Mesendoderm (in vitro differentiated cells): ENCODE results near the gene COASY. TPM values are rescaled to one million over a fixed set of nuclear protein-coding genes. Genes with fewer than 3 reads are reported as not detected.

ENCODE experiments used
- DNase-seq: peaks from one replicate; pipeline ENCODE4 v3.0.0; 2013
- H2AK5ac ChIP-seq: 2 replicates; pipeline ENCODE4 v1.6.1; 2013; ENCODE audit warnings: low read length, inconsistent platforms
- H2BK120ac ChIP-seq: 2 replicates; pipeline ENCODE4 v1.6.1; 2013; ENCODE audit warnings: low read depth, mild to moderate bottlenecking, low read length, moderate library complexity, mixed read lengths
- H2BK15ac ChIP-seq: replicated peaks from 2 replicates; pipeline ENCODE4 v1.6.1; 2013; ENCODE audit warnings: low read depth, mild to moderate bottlenecking, moderate library complexity
- H2BK5ac ChIP-seq: 2 replicates; pipeline ENCODE4 v1.6.1; 2013; ENCODE audit warnings: low read length, inconsistent platforms
- H3K18ac ChIP-seq: 2 replicates; pipeline ENCODE4 v1.6.1; 2013; ENCODE audit warnings: mild to moderate bottlenecking, low read length, mixed read lengths
- H3K23ac ChIP-seq: one replicate; pipeline ENCODE4 v1.6.1; 2013; ENCODE audit warnings: low read length
- H3K27ac ChIP-seq: 2 replicates; pipeline ENCODE4 v1.5.1; 2013; ENCODE audit warnings: low read depth, mild to moderate bottlenecking, inconsistent platforms, low read length, moderate library complexity
- H3K27me3 ChIP-seq: 2 replicates; pipeline ENCODE4 v1.6.1; 2013; ENCODE audit warnings: low read length, control low read depth, mild to moderate bottlenecking, inconsistent platforms; ENCODE audit not compliant: insufficient read depth, poor library complexity
- H3K36me3 ChIP-seq: 2 replicates; pipeline ENCODE4 v1.6.1; 2013; ENCODE audit warnings: low read length, inconsistent platforms; ENCODE audit not compliant: control insufficient read depth, insufficient read depth
- H3K4ac ChIP-seq: one replicate; pipeline ENCODE4 v1.6.1; 2013; ENCODE audit warnings: low read depth, mild to moderate bottlenecking, low read length, moderate library complexity
- H3K4me1 ChIP-seq: 2 replicates; pipeline ENCODE4 v1.6.1; 2013; ENCODE audit warnings: low read depth, low read length, inconsistent platforms; ENCODE audit not compliant: control insufficient read depth
- H3K4me2 ChIP-seq: 2 replicates; pipeline ENCODE4 v1.6.1; 2013; ENCODE audit warnings: low read length
- H3K4me3 ChIP-seq: 2 replicates; pipeline ENCODE4 v1.5.1; 2013; ENCODE audit warnings: mild to moderate bottlenecking, low read length
- H3K56ac ChIP-seq: one replicate; pipeline ENCODE4 v1.6.1; 2013; ENCODE audit warnings: low read length
- H3K79me1 ChIP-seq: 2 replicates; pipeline ENCODE4 v1.6.1; 2013; ENCODE audit warnings: low read length, inconsistent platforms
- H3K79me2 ChIP-seq: 2 replicates; pipeline ENCODE4 v1.6.1; 2013; ENCODE audit warnings: mild to moderate bottlenecking, low read length; ENCODE audit not compliant: control insufficient read depth, insufficient read depth
- H3K9ac ChIP-seq: 2 replicates; pipeline ENCODE4 v1.6.1; 2013; ENCODE audit warnings: low read length, inconsistent platforms
- H4K5ac ChIP-seq: one replicate; pipeline ENCODE4 v1.6.1; 2013; ENCODE audit warnings: low read length
- H4K8ac ChIP-seq: one replicate; pipeline ENCODE4 v1.6.1; 2013; ENCODE audit warnings: low read depth, mild to moderate bottlenecking, control low read depth, low read length, moderate library complexity
- WGBS: extraction: QIAGEN DNeasy Blood & Tissue Kit; methylation state at CpG from one replicate; pipeline ENCODE4 v1.1.7; 2013; ENCODE audit warnings: low lambda C conversion rate, missing lambda C conversion rate; ENCODE audit not compliant: insufficient coverage; ENCODE audit errors: extremely low coverage; 5-methylcytosine and 5-hydroxymethylcytosine counted together
- polyA plus RNA-seq, 2 experiments: library from polyadenylated mRNA; stranded (reverse); fragments of 200-250 nt; gene quantifications; one replicate each; pipeline ENCODE4 v1.2.3, GENCODE V29; 2013

COASY gene
- polyA plus RNA-seq (2013, experiment 1 of 2): 113 TPM
- 116 TPM for polyA plus RNA-seq (2013, experiment 2 of 2)

DNA sequence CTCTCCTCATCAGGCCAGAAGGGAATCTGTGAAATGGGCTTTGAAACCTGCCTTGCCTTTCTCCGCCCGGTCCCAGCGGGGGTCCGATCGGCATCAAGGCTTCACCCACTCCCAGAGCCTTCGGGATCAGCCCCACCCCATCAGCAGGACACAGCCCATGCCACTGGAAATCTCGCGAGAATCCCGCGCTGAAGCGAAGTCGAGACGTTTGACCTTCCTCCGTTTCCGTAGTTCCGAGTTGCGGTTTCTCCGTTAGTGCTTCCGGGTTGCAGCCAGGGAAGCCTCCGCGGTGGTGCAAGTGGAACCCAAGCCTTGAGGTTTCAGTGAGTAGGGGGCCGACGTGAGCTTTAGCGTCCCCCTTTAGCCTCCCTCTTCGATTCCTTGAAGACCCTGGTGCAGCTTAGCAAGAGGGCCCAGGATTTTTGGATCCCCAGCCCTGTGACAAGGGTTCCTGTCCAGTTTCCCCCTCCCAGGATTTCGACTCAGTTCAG lies at the start of gene COASY:
COASY (plus strand) TSS at position 252 of the 491 bp plus-strand sequence. CDS start 475 bp downstream, outside the sequence.
- Histone ChIP-seq H3K18ac (no peak within 1 kb of the TSS), H3K79me2 (peaks cover 16% of the 10 kb centered on the region), H3K4me2 (peak within 1 kb of the TSS; percentile 92), H4K8ac (peak within 1 kb of the TSS; percentile 28), H3K4me3 (peak within 1 kb of the TSS; percentile 99), H2AK5ac (peak within 1 kb of the TSS; percentile 94), H2BK15ac (no peak within 1 kb of the TSS), H4K5ac (peak within 1 kb of the TSS; percentile 95), H3K27ac (peak within 1 kb of the TSS; percentile 35), H3K27me3 (no peaks in the 10 kb centered on the region), H2BK5ac (no peak within 1 kb of the TSS), H3K23ac (no peak within 1 kb of the TSS), H3K4ac (peak within 1 kb of the TSS; percentile 63), H3K9ac (peak within 1 kb of the TSS; percentile 99), H3K79me1 (peaks cover 17% of the 10 kb centered on the region), H3K4me1 (peaks cover 8% of the 10 kb centered on the region), H3K56ac (peak within 1 kb of the TSS; percentile 98), H2BK120ac (no peak within 1 kb of the TSS), H3K36me3 (peaks cover 7% of the 10 kb centered on the region)
- DNase-seq: peak; percentile 99
- no CpG with 5 or more reads among the region's 26 CpGs for WGBS

DNA sequence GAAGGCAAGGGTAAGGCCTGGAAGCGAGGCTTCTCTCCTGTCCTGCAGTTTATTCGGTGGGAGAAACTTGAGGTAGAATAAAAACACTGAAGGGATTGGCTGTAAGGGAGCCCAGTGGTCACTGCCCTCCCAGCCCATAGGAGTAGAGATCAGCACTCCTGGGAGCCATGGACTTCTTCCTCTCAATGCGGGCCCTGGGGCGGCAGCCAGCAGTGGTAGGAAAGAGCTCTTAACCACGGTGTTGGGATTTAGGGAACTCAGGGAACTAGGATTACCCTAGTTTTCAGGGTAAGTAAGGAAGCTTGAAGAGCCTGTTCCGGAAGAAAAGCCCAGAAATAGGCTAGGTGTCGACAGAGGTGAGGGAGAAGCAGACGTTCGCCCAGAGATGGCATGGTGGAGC lies 49.7 kb upstream of the COASY start:
- no peak overlapping the region for H2BK5ac ChIP-seq
- H3K56ac ChIP-seq: no peak overlapping the region
- H2AK5ac ChIP-seq: no peak overlapping the region
- H3K4me3 ChIP-seq: no peak overlapping the region
- H2BK15ac ChIP-seq: no peak overlapping the region
- H4K8ac ChIP-seq: no peak overlapping the region
- H3K79me2 ChIP-seq: no peaks in the 10 kb centered on the region
- H4K5ac ChIP-seq: no peak overlapping the region
- no peak for DNase-seq
- H2BK120ac ChIP-seq: no peak overlapping the region
- WGBS: no CpG with 5 or more reads among the region's 9 CpGs
- H3K4me1 ChIP-seq: no peaks in the 10 kb centered on the region
- no peak overlapping the region for H3K4me2 ChIP-seq
- no peak overlapping the region for H3K23ac ChIP-seq
- no peak overlapping the region for H3K27ac ChIP-seq
- H3K9ac ChIP-seq: no peak overlapping the region
- H3K4ac ChIP-seq: no peak overlapping the region
- H3K79me1 ChIP-seq: no peaks in the 10 kb centered on the region
- H3K36me3 ChIP-seq: peaks cover 3% of the 10 kb centered on the region
- H3K27me3 ChIP-seq: no peaks in the 10 kb centered on the region
- H3K18ac ChIP-seq: no peak overlapping the region

DNA sequence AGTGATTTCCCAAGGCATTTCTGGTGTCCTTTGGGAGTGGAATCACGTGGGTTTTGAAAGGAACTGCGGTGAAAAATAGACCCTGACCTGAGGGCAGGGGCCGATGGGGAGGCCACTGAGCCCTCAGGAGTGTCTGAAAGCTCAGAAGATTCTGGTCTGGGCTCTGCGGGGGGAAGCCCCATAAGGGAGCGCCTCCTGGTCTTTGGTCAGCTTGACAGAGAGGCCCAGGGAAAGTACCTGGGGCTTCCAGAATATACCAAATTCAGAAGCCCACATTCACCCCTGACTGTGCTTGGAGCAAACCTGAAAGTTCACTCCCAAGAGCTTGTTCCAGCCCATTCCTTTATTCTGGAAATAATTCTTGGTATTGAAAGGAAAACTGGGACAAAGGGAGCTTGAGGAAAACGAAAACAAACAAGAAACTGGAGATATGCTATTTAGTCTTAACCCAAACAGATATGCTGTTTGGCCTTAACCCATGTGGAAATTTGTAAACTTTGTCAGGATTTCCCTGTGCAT lies 49.2 kb upstream of the COASY start:
- H3K4me2 ChIP-seq: no peak overlapping the region
- no peak overlapping the region for H4K5ac ChIP-seq
- H3K4ac ChIP-seq: no peak overlapping the region
- H3K79me1 ChIP-seq: no peaks in the 10 kb centered on the region
- H3K4me1 ChIP-seq: no peaks in the 10 kb centered on the region
- DNase-seq: no peak
- H3K4me3 ChIP-seq: no peak overlapping the region
- H3K23ac ChIP-seq: no peak overlapping the region
- H3K79me2 ChIP-seq: no peaks in the 10 kb centered on the region
- no peak overlapping the region for H2BK5ac ChIP-seq
- no peak overlapping the region for H3K56ac ChIP-seq
- H3K9ac ChIP-seq: no peak overlapping the region
- no peak overlapping the region for H4K8ac ChIP-seq
- no peak overlapping the region for H3K18ac ChIP-seq
- no peak overlapping the region for H2BK15ac ChIP-seq
- H2BK120ac ChIP-seq: no peak overlapping the region
- H3K27ac ChIP-seq: no peak overlapping the region
- no peak overlapping the region for H2AK5ac ChIP-seq
- H3K36me3 ChIP-seq: peaks cover 3% of the 10 kb centered on the region
- no peaks in the 10 kb centered on the region for H3K27me3 ChIP-seq
- no CpG with 5 or more reads among the region's 6 CpGs for WGBS

DNA sequence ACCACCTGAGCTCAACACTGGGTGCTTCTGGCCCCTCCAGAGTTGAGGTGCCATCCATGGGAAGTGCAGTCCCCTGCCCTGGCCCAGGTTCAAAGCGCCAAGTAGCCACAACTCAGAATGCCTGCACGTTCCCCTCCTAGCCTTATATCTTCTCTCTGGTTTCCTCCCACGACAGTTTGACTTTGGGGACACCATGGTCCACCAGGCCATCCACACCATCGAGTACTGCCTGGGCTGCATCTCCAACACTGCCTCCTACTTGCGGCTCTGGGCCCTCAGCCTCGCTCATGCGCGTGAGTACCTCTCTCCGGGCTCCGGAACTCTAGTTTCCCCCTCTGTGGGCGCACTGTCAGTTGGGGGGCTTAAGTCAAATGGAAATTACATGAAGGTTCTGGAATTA lies 48.3 kb upstream of the COASY start:
- Histone ChIP-seq H3K4ac (no peak overlapping the region), H2BK5ac (no peak overlapping the region), H3K18ac (no peak overlapping the region), H3K27me3 (no peaks in the 10 kb centered on the region), H3K4me3 (no peak overlapping the region), H3K4me1 (no peaks in the 10 kb centered on the region), H3K27ac (no peak overlapping the region), H2AK5ac (no peak overlapping the region), H3K36me3 (peaks cover 3% of the 10 kb centered on the region), H2BK15ac (no peak overlapping the region), H4K5ac (no peak overlapping the region), H2BK120ac (no peak overlapping the region), H3K79me2 (no peaks in the 10 kb centered on the region), H3K9ac (no peak overlapping the region), H3K23ac (no peak overlapping the region), H3K4me2 (no peak overlapping the region), H4K8ac (no peak overlapping the region), H3K79me1 (no peaks in the 10 kb centered on the region), H3K56ac (no peak overlapping the region)
- no peak for DNase-seq
- WGBS: no CpG with 5 or more reads among the region's 11 CpGs

- H3K56ac ChIP-seq: no peak overlapping the region
- no peak overlapping the region for H2BK120ac ChIP-seq
- peaks cover 2% of the 10 kb centered on the region for H3K4me1 ChIP-seq
- no peak overlapping the region for H3K27ac ChIP-seq
- no peak overlapping the region for H3K4ac ChIP-seq
- H3K4me2 ChIP-seq: no peak overlapping the region
- H4K8ac ChIP-seq: no peak overlapping the region
- no peaks in the 10 kb centered on the region for H3K79me1 ChIP-seq
- no peak overlapping the region for H3K9ac ChIP-seq
- no peak overlapping the region for H3K18ac ChIP-seq
- H3K79me2 ChIP-seq: no peaks in the 10 kb centered on the region
- no peak overlapping the region for H2BK5ac ChIP-seq
- H2BK15ac ChIP-seq: no peak overlapping the region
- H3K36me3 ChIP-seq: peaks cover 3% of the 10 kb centered on the region
- DNase-seq: no peak
- no peak overlapping the region for H2AK5ac ChIP-seq
- no peak overlapping the region for H3K4me3 ChIP-seq
- H4K5ac ChIP-seq: no peak overlapping the region
- no peak overlapping the region for H3K23ac ChIP-seq
- H3K27me3 ChIP-seq: no peaks in the 10 kb centered on the region
- no CpG with 5 or more reads among the region's 11 CpGs for WGBS
Observed at GRCh38 chr17:42514279-42514678, 47.7 kb upstream of the COASY start.

- Histone ChIP-seq H3K27ac (no peak overlapping the region), H3K56ac (no peak overlapping the region), H3K23ac (no peak overlapping the region), H2BK5ac (no peak overlapping the region), H4K8ac (no peak overlapping the region), H2BK120ac (no peak overlapping the region), H2AK5ac (no peak overlapping the region), H3K79me2 (no peaks in the 10 kb centered on the region), H3K4me3 (no peak overlapping the region), H3K4me1 (peaks cover 6% of the 10 kb centered on the region), H3K9ac (no peak overlapping the region), H3K36me3 (peaks cover 1% of the 10 kb centered on the region), H3K4me2 (no peak overlapping the region), H3K27me3 (no peaks in the 10 kb centered on the region), H4K5ac (no peak overlapping the region), H3K4ac (no peak overlapping the region), H2BK15ac (no peak overlapping the region), H3K79me1 (no peaks in the 10 kb centered on the region), H3K18ac (no peak overlapping the region)
- DNase-seq: no peak
- no CpG with 5 or more reads among the region's 8 CpGs for WGBS
Observed at GRCh38 chr17:42514867-42515266, 47.1 kb upstream of the COASY start.
